NOMO-1 treated with dmso at 0.1 percent for 144 hours (cell line): ENCODE measurements around the gene SMG1.
A peak's percentile ranks its signal among the peaks of the same experiment; 100 is the strongest.
"Not testable (repeated sequence)": the region's sequence is repeated elsewhere in the genome, so short reads cannot be mapped to it uniquely, and the experiment has no call there.

Experiments used
- DNase-seq: peaks from one replicate; lab custom pipeline; 2025; ENCODE audit not compliant: unreplicated experiment; lab: John Stamatoyannopoulos, UW

The SMG1 gene

DNA sequence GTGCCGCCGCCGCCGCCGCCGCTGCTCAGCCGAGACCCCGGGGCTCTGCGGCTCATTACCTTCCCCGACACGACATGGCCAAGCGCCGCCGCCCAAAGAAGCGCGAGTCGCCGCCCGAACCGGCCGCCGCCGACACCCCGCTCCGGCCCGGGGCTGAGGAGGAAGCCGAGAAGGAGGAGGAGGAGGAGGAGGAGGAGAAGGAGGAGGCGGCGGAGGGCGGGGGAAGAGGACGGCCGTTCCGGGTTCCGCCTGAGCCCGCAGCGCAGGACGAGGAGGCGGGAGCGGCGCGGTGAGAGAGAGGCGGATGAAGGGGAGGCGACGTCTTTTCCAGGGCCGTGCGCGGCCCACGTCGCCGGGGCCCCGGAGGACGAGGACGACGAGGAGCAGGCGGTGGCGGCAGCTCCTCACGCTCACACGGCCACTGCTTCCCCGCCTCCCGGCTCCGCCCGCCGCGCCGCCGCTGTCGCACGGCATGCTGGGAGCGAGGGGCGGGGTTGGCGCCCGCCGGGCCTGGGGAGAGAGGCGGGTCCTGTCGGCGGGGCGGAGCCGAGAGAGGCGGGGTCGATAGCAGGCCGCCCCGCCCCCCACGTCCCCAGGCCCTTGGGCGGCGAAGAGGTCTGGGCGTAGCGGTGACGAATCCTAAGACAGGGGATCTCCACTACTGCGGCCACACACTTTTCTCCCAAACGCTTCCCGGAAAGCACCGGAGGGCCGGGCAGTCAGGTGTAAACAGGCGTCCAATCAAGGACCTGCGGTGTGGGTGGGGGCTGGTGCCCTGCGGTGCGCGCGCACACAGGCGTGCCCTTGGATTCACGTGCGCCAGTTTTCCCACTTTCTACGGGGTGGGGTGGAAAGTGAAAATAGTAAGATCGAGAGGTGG, at the start of gene SMG1:
TSS of gene SMG1 (minus strand) at position 423 of the 880 bp plus-strand sequence. CDS start at position 56, 367 bp downstream.
- peak; percentile 74 for DNase-seq

DNA sequence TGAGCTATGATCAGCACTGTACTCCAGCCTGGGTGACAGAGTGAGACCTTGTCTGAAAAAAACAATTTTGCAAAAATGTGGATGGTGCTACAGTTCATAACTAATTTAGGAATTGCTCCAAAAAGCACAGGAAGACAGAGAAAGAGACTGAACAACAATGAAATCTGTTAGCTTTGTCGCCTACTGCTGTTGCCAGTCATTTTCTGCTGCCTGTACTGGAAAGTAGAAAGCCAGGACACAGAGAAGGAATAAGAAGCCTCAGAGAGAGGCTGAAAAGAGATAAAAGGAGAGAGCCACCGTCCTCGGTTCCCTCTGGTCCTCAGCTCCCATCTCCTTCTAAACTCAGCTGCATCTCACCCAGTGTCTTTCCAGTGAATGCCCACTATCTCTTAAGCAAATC, 48.9 kb upstream of the SMG1 start:
- no peak for DNase-seq

DNA sequence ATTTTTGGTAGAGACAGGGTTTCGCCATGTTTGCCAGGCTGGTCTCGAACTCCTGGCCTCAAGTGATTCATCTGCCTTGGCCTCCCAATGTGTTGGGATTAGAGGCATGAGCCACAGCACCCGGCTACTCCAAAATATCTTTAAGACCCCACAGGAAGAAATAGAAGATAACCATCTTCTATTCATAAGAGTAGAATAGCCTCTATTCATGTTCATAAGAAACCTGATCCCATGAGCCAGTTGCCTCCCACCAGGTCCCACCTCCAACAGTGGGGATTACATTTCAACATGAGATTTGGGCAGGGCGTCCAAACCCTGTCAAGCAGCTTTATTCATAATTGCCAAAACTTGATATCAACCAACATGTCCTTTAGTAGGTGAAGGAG, 43.6 kb upstream of the SMG1 start:
- no peak for DNase-seq

- DNase-seq: peak; percentile 7
Measured at GRCh38 chr16:18969050-18969854, 43.0 kb upstream of the SMG1 start.

DNA sequence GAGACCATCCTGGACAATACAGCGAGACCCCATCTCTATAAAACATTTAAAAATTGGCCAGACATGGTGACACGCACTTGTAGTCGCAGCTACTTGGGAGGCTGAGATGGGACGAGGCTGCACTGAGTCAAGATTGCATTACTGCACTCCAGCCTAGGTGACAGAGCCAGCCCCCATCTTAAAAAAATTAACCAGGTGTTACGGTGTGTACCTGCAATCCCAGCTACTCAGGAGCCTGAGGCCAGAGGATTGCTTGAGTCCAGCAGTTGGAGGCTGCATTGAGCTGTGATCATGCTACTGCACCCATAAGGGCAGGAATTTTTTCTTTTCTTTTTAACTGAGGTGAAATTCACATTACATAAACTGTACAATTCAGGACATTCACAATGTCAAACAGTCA, 40.6 kb upstream of the SMG1 start:
- DNase-seq: no peak

DNA sequence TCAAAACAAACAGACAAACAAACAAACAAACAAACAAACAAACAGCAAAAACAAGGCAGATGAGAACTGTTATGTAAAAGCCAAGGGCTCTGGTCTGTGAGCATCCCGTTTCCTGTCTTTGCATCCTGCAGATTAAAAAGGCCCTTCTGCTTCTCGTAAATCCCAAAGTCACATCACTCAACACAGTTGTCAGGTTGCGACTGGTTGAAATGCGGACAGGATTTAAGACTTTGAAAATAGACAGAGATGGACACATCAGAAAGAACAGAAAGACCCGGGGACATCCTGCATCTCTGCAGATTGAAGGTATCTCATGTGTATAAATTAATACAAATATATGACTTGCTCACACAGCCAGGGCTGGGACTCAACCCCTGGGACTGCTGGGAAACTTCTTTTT, 39.3 kb upstream of the SMG1 start:
- DNase-seq: no peak

DNA sequence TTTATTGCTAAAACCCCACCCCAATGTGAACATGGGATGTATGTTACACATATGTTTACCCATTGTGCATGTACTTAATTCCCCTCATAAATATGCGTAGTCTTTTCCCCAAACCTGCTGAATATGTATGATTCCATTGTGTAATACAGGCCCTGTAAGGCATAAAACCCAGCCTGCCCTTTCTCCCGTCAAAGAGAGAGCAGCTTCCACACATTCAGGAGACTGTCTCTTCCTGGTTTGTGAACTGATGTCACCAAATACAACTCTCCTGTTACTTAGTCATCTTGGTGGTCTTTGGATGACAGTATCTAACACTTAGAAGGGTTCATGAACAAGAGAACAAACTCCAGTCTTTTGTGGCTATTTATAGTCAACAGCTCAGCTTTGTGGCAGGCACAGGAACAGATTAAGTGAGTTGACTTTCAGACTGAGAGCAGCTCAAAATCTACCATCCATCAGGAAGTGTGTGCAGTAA, 32.9 kb upstream of the SMG1 start:
- no peak for DNase-seq

- no peak for DNase-seq
Measured at GRCh38 chr16:18958621-18959029, 32.4 kb upstream of the SMG1 start.

GRCh38 chr16:18956658-18957241, 30.5 kb upstream of the SMG1 start:
- not testable (repeated sequence) for DNase-seq

DNA sequence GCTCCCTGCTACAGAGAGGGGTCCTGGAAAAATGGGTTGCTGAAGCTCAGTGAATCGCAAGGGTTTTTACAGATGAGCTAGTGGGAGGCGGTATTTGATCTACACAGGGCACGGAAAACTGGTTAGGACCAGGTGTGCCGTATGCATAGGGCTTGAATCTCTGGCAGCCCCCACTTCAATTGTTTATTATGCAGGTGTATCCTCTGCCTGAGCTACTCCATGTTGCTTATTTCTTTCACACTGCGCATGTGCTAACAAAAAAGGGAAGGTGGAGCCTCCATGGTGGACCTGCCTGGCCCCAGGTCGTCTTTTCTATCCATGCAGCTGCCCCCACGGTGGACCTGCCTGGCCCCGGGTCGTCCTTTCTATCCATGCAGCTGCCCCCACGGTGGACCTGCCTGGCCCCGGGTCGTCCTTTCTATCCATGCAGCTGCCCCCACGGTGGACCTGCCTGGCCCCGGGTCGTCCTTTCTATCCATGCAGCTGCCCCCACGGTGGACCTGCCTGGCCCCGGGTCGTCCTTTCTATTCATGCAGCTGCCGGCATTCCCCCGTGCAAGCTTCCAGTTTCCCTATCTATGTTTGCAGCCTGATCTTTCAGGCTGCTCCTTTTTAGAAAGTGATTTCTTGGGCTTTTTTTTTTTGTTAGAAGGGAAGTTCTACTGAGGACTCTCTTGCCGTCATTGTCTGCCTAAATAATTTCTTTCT, 29.8 kb upstream of the SMG1 start:
- DNase-seq: not testable (repeated sequence)

DNA sequence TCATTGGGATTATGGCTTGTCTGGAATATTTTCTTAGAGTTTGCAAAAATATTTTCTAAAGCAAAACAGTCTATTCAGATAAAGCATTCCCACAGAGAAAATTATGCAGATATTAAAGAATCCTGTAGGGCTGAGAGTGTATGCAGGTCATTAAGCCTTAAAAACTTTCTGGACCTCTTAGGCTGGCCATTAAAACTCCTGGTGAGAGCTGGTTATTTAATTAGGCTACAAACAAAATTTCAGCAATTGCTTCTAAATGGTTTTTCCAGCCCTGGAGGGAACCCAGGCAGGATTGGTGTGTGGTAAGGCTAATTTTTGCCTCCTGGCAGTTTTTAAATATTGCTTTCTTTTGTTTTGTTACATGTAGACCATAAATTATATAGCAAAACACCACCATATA, 27.3 kb upstream of the SMG1 start:
- DNase-seq: no peak

- no peak for DNase-seq
Measured at GRCh38 chr16:18950469-18951185, 24.4 kb upstream of the SMG1 start.

- no peak for DNase-seq
Measured at GRCh38 chr16:18948372-18949020, 22.3 kb upstream of the SMG1 start.

DNA sequence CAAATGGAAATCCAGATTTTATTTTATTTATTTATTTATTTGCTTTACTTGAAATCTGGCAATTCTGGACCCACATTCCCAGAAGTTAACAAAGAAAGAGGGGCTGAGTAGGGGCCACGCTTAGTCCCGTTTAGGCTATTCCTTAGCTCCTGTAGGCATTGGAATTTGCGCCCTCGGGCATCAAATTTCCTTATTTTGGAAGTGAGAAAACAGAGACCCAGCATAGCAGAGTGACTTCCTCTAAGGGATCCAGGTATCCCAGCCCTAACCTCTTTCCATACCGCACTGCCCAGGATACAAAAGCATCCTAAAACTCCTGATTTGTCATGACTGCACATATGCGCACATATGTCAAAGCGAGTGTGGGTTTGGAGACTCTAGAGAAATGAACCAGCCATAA, 19.0 kb upstream of the SMG1 start:
- DNase-seq: no peak

GRCh38 chr16:18943414-18943813, 17.2 kb upstream of the SMG1 start:
- DNase-seq: no peak

DNA sequence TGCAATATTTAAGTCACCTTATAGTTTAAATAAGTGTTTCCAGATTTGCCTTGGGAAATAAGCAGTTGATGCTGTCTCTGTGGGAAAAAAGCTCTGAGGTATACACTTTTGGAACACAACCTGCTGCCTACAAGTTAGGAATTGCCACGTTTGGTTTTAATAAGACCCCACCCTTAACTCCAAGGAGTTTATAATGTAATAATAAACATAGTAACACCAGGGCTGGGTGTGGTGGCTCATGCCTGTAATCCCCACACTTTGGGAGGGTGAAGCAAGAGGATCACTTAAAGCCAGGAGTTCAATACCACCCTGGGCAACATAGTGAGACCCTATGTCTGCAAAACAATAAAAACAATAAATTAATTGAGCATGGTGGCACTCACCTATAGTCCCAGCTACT, 15.9 kb upstream of the SMG1 start:
- no peak for DNase-seq

DNA sequence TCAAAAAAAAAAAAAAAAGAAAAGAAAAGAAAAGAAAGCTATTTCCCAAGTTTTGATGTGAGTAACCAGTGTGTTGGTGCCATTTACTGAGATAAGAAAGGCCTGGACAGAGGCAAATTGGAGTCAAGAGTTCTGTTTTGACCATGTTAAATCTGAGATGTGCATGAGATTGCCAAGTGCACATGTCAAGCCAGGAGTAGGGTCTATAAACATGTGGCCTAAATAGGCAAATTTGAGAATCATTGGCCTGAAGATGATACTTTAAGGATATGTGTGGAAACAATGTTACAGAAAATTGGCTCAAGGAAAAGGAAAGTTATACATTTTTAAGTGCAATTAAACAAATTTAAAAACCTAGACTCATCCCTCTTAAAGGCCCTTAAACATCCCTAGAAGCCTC, 15.3 kb upstream of the SMG1 start:
- DNase-seq: no peak

DNA sequence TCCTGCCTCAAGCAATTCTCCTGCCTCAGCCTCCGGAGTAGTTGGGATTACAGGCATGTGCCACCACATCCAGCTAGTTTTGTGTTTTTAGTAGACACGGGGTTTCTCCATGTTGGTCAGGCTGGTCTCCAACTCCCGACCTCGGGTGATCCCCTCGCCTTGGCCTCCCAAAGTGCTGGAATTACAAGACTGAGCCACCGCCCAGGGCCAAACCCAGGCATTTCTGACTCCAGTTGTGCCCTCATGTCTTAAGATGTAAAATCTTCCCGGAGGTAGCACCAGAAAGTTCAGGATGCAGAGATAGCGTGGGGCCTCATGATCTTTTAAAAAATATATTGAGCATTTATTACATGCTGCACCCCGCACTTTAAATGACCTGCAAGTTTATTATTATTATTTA, 12.8 kb upstream of the SMG1 start:
- DNase-seq: no peak

DNA sequence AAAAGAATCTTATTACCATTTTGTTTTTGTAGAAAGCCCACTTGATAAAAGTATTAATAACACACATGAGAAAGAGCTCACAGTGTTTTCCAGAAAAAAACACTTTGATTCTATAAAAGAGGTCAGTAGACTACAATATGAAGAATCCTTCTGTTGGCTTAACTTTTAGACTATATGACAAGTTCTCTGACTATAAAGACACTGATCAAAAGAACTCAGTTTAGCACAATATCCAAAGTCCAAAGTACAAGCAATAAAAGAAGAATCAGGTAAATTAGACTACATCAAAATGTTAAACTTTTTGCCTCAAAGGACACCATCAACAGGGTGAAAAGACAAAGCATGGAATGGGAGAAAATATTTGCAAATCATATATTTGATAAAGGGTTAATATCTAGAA, 11.2 kb upstream of the SMG1 start:
- DNase-seq: no peak
